Epithelial cell of esophagus (primary cell): ENCODE results near the gene GNAQ.

ENCODE experiments used
- DNase-seq: peaks from one replicate; pipeline ENCODE4 v3.0.0; 2010; ENCODE audit warnings: low read depth
- H3K4me3 ChIP-seq: 2 replicates; pipeline ENCODE4 v1.5.1; 2011; ENCODE audit warnings: mild to moderate bottlenecking, low read length, control low read depth
- CTCF ChIP-seq: IDR thresholded peaks from 2 replicates; pipeline ENCODE4 v1.5.1; 2011; ENCODE audit warnings: low read depth, mild to moderate bottlenecking, low read length, control low read depth, inconsistent platforms; ENCODE audit not compliant: insufficient read depth; ENCODE audit errors: missing control alignments

The GNAQ gene

GRCh38 chr9:77957652-77958051 lies 74.0 kb downstream of the GNAQ start:
- peak; percentile 91 for DNase-seq
- no peak for TF ChIP-seq CTCF
- H3K4me3 ChIP-seq, result no peak overlapping the region

DNA sequence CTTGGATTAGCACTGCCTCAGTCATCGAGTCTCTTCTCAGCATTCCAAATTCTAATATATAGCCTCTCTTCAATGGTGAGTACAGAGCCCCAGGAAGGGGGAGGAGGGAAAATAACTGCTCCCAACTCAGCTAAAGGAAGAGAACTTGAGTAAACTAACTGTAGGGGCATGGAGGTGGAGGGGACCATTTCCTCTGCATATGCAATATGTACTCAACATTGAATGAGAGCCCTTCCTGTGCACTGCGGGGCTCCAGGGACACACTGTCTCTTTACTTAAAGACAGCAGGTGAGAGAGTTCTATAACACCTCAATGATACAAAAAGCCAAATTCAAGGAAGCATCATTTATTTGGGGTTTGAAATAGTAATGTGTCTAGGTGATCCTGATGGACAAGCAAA lies 75.1 kb downstream of the GNAQ start:
- no peak overlapping the region for H3K4me3 ChIP-seq
- DNase-seq, result no peak
- TF ChIP-seq CTCF, result no peak

DNA sequence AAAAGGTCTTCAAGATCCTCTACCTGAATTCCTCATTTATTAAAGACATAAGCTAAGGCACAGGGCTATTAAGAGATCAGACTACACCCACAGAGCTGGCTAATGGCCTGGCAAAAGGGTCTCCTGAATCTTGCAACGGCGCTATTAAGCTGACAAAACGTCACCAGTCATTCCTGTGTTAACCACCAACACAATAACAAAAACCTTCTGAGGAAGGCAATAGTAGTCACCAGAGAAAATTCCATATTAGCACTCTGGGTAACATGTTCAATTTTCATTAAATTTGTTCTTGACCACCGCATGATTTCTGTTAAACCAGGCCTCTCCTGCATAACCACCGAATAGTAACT lies 77.0 kb downstream of the GNAQ start:
- DNase-seq, result no peak
- TF ChIP-seq CTCF, result no peak

DNA sequence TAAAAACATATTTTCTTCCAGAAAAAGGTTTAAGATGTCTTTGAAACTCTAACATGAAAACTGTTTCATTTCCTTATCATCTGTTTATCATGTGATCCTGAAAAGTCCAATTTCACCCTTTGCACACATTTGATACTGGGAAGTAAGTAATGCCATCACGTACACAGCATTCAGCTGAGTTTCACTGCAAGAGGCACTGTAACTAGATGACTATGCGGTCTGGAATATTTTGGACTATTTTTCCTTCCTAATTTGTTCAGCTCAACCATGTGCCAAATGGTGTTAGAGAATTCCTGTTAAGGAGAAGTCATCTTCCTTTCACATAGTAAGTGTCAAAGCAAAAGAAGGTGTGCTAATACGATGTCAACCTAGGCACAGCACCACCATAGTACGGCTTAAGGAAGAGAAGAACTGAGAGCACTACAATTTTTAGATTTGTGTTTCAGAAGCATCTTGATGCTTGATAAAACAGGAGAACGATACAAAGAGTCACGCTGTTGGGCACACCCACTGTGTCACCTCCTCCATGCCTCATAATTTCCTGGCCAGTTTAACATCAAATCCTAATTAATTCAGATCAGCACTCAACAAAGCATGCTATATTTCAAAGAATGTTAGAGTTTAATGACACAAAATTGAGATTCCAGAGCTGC lies 77.5 kb downstream of the GNAQ start:
- no peak overlapping the region for H3K4me3 ChIP-seq
- no peak for TF ChIP-seq CTCF
- DNase-seq, result no peak

More for the DNA sequence above, 77.0 kb downstream of the GNAQ start:
- no peak overlapping the region for H3K4me3 ChIP-seq

GRCh38 chr9:77953590-77953989 lies 78.0 kb downstream of the GNAQ start:
- no peak for DNase-seq
- no peak overlapping the region for H3K4me3 ChIP-seq
- TF ChIP-seq CTCF, result no peak

DNA sequence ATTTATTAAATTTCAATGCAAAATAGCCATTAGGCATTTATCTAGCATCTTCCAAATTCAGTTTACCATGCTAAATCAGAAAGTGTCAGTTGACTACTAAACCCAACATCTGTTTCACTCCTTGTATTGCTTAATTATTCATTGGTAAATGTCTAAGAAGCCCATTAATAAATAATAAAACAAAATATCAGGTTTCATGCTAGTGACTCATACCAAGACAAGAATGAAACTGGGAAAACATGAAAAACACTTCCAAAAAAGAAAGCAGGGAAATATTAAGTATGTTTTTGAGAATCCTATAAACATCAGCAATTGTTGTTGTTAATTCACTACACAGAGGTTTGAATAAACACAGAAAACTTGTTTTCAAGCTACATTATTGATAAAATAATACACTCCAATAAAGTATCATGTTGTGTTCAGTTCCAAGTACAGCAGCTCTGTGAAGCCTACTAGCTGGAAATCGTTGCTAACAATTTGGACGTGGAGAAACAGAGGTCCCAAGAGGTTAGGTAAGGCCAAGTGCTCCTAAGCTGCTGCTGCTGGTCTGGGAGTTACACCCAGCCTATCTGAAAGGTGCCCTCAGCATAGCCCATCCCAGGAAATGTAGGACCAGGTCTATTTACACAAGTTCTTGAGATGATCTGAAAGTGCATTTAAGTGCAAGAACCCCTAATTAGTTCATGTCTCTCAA lies 78.8 kb downstream of the GNAQ start:
- no peak overlapping the region for H3K4me3 ChIP-seq
- DNase-seq, result peak; percentile 66
- TF ChIP-seq CTCF, result no peak

DNA sequence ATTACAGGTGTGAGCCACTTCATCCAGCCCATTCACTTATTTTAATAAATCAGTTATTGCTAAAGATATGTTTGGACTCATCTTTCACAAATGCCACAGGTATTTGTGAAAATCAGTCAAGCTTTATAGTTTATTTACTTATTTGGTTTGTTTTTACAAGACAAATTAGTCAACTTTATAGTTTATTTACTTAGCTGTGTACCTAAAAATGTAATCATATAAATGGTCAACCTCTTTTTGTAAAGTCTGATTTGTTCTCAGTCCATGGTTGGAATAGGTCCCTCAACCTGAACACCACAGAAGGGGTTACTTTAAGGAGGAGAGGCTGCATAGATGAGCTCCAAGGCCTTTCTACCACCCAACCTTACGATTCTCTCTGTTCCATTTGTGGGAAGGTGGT lies 80.2 kb downstream of the GNAQ start:
- DNase-seq, result no peak
- TF ChIP-seq CTCF, result no peak
- no peak overlapping the region for H3K4me3 ChIP-seq
